HAP-1 (cell line): Measurements from ENCODE around the gene GPHA2.

Source experiments
- DNase-seq, 2 experiments: peaks; one replicate each; pipeline ENCODE4 v3.0.0-alpha.2; 2016 to 2020; ENCODE audit warnings: low spot score in 2 of 2
- H3K27me3 ChIP-seq: fragments of 250-450 bp; sonication (Bioruptor Pico); 2 replicates; pipeline ENCODE4 v1.5.1; 2020; ENCODE audit warnings: low read depth, mild to moderate bottlenecking, moderate library complexity
- H3K36me3 ChIP-seq: fragments of 250-450 bp; sonication (Bioruptor Pico); replicated peaks from 2 replicates; pipeline ENCODE4 v1.5.1; 2020; ENCODE audit warnings: mild to moderate bottlenecking
- H3K4me1 ChIP-seq: fragments of 250-450 bp; sonication (Bioruptor Pico); 2 replicates; pipeline ENCODE4 v1.5.1; 2020; ENCODE audit warnings: mild to moderate bottlenecking
- H3K4me3 ChIP-seq: fragments of 250-450 bp; sonication (Bioruptor Pico); 2 replicates; pipeline ENCODE4 v1.5.1; 2020; ENCODE audit warnings: mild to moderate bottlenecking, moderate library complexity
- H3K9me3 ChIP-seq: fragments of 250-450 bp; sonication (Bioruptor Pico); 2 replicates; pipeline ENCODE4 v1.5.1; 2020; ENCODE audit warnings: mild to moderate bottlenecking, moderate library complexity
- in situ Hi-C: fragments of 300-500 bp; cut with MboI; formaldehyde crosslinking; loops from 3 replicates; pipeline ENCODE4 v1.14.3; 2020; ENCODE audit warnings: low sequenced_read_pairs, inconsistent platforms, mixed read lengths

GPHA2 gene

GRCh38 chr11:64897381-64898075 lies 38.2 kb downstream of the GPHA2 start:
- no peaks in the 10 kb centered on the region for H3K9me3 ChIP-seq
- no peaks in the 10 kb centered on the region for H3K27me3 ChIP-seq
- peaks cover 16% of the 10 kb centered on the region for H3K36me3 ChIP-seq
- in situ Hi-C loops = no loop called here
- H3K4me1 ChIP-seq = no peaks in the 10 kb centered on the region
- no peak for DNase-seq
- H3K4me3 ChIP-seq = no peak overlapping the region

- in situ Hi-C loops = no loop called here
- no peak overlapping the region for H3K4me3 ChIP-seq
- H3K27me3 ChIP-seq = no peaks in the 10 kb centered on the region
- no peak for DNase-seq
- no peaks in the 10 kb centered on the region for H3K4me1 ChIP-seq
- H3K36me3 ChIP-seq = peaks cover 14% of the 10 kb centered on the region
- H3K9me3 ChIP-seq = no peaks in the 10 kb centered on the region
These were observed 39.2 kb downstream of the GPHA2 start for GRCh38 chr11:64896448-64897022.

- Histone ChIP-seq H3K9me3 (no peaks in the 10 kb centered on the region), H3K4me3 (no peak overlapping the region), H3K36me3 (peaks cover 13% of the 10 kb centered on the region), H3K27me3 (no peaks in the 10 kb centered on the region), H3K4me1 (no peaks in the 10 kb centered on the region)
- no peak for DNase-seq
- in situ Hi-C loops = loop anchor here (5.0 kb wide), 1 partner anchor 48 kb away; no protein-coding TSS in a partner anchor
These were observed 40.8 kb downstream of the GPHA2 start for GRCh38 chr11:64894812-64895452.

GRCh38 chr11:64894070-64894811 lies 41.5 kb downstream of the GPHA2 start:
- no peak overlapping the region for H3K4me3 ChIP-seq
- no peaks in the 10 kb centered on the region for H3K4me1 ChIP-seq
- peak; percentile 37 to 96 for DNase-seq
- H3K27me3 ChIP-seq = no peaks in the 10 kb centered on the region
- in situ Hi-C loops = loop anchor here (5.0 kb wide), 1 partner anchor 47 kb away; no protein-coding TSS in a partner anchor
- H3K9me3 ChIP-seq = no peaks in the 10 kb centered on the region
- H3K36me3 ChIP-seq = peaks cover 13% of the 10 kb centered on the region

GRCh38 chr11:64893194-64894069 lies 42.3 kb downstream of the GPHA2 start:
- Histone ChIP-seq H3K4me1 (no peaks in the 10 kb centered on the region), H3K4me3 (no peak overlapping the region), H3K9me3 (no peaks in the 10 kb centered on the region), H3K36me3 (peaks cover 13% of the 10 kb centered on the region), H3K27me3 (no peaks in the 10 kb centered on the region)
- DNase-seq = no peak
- in situ Hi-C loops = loop anchor here (5.0 kb wide), 1 partner anchor 46 kb away; no protein-coding TSS in a partner anchor

- H3K4me3 ChIP-seq = no peak overlapping the region
- H3K4me1 ChIP-seq = peaks cover 6% of the 10 kb centered on the region
- DNase-seq = no peak
- in situ Hi-C loops = loop anchor here (5.0 kb wide), 1 partner anchor 46 kb away; no protein-coding TSS in a partner anchor
- peaks cover 9% of the 10 kb centered on the region for H3K36me3 ChIP-seq
- H3K9me3 ChIP-seq = no peaks in the 10 kb centered on the region
- H3K27me3 ChIP-seq = no peaks in the 10 kb centered on the region
These were observed 42.9 kb downstream of the GPHA2 start for GRCh38 chr11:64892838-64893193.

GRCh38 chr11:64892411-64892831 lies 43.3 kb downstream of the GPHA2 start:
- Histone ChIP-seq H3K36me3 (peaks cover 7% of the 10 kb centered on the region), H3K9me3 (no peaks in the 10 kb centered on the region), H3K4me3 (no peak overlapping the region), H3K4me1 (peaks cover 10% of the 10 kb centered on the region), H3K27me3 (no peaks in the 10 kb centered on the region)
- in situ Hi-C loops = loop anchor here (5.0 kb wide), 1 partner anchor 45 kb away; no protein-coding TSS in a partner anchor
- no peak for DNase-seq

GRCh38 chr11:64891880-64892279 lies 43.8 kb downstream of the GPHA2 start:
- no peak for DNase-seq
- in situ Hi-C loops = loop anchor here (5.0 kb wide), 1 partner anchor 45 kb away; no protein-coding TSS in a partner anchor
- Histone ChIP-seq H3K9me3 (no peaks in the 10 kb centered on the region), H3K36me3 (peaks cover 6% of the 10 kb centered on the region), H3K4me1 (peaks cover 13% of the 10 kb centered on the region), H3K4me3 (no peak overlapping the region), H3K27me3 (no peaks in the 10 kb centered on the region)

GRCh38 chr11:64891215-64891848 lies 44.4 kb downstream of the GPHA2 start:
- Histone ChIP-seq H3K9me3 (no peaks in the 10 kb centered on the region), H3K27me3 (no peaks in the 10 kb centered on the region), H3K36me3 (peaks cover 6% of the 10 kb centered on the region), H3K4me3 (no peak overlapping the region), H3K4me1 (peaks cover 13% of the 10 kb centered on the region)
- in situ Hi-C loops = loop anchor here (5.0 kb wide), 1 partner anchor 44 kb away; no protein-coding TSS in a partner anchor
- no peak for DNase-seq

- DNase-seq = no peak
- Histone ChIP-seq H3K4me1 (peaks cover 13% of the 10 kb centered on the region), H3K4me3 (no peak overlapping the region), H3K9me3 (no peaks in the 10 kb centered on the region), H3K36me3 (peaks cover 6% of the 10 kb centered on the region; the same call in 1 of the 2 replicates), H3K27me3 (no peaks in the 10 kb centered on the region)
- in situ Hi-C loops = loop anchor here (5.0 kb wide), 1 partner anchor 43 kb away; no protein-coding TSS in a partner anchor
These were observed 45.2 kb downstream of the GPHA2 start for GRCh38 chr11:64890522-64890939.

GRCh38 chr11:64888729-64889511 lies 46.8 kb downstream of the GPHA2 start:
- Histone ChIP-seq H3K27me3 (no peaks in the 10 kb centered on the region), H3K4me1 (peaks cover 13% of the 10 kb centered on the region), H3K36me3 (no peaks in the 10 kb centered on the region), H3K4me3 (no peak overlapping the region), H3K9me3 (no peaks in the 10 kb centered on the region)
- in situ Hi-C loops = no loop called here
- DNase-seq = no peak

- peaks cover 13% of the 10 kb centered on the region for H3K4me1 ChIP-seq
- no peak for DNase-seq
- no peaks in the 10 kb centered on the region for H3K36me3 ChIP-seq
- peak overlapping the region; percentile 22 for H3K4me3 ChIP-seq
- in situ Hi-C loops = no loop called here
- no peaks in the 10 kb centered on the region for H3K9me3 ChIP-seq
- no peaks in the 10 kb centered on the region for H3K27me3 ChIP-seq
These were observed 47.3 kb downstream of the GPHA2 start for GRCh38 chr11:64888406-64888728.
